ENCODE measurements around the gene TPPP2.
A peak's percentile ranks its signal among the peaks of the same experiment; 100 is the strongest.

TPPP2 gene

DNA sequence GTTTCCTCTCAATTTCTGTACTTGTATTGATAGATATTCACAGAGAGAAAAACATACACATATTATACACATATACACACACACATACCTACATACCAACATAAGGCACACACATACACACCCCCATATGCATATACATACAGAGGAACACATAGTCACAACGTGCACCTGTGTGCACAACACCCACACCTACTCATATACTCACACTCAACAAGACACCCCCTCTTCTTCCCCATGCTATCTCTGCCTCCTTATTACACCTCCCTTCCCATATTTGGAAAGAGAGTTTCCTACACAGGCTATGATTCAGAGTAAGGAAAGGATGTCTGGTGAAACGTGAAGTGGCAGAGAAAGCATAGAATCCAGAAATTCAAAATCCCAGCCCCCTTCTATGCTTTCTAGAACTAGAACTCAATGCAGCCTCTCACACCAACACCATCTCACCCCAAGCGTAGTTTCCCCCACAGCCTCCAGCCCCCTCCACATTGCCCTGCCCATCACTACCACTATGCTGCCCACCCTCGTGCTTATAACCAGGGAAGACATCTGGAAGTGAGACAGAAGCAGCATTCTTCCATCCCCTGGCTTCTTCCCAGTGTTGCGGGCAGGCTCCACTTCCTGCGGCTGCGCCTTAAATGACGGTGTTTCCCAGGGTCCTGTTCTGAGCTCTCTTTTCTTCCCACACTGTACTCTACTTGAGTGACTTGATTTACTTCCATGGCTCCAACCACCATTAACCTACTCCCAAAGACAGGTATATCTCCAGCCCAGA lies 30.0 kb downstream of the TPPP2 start:
- no peak for DNase-seq

DNA sequence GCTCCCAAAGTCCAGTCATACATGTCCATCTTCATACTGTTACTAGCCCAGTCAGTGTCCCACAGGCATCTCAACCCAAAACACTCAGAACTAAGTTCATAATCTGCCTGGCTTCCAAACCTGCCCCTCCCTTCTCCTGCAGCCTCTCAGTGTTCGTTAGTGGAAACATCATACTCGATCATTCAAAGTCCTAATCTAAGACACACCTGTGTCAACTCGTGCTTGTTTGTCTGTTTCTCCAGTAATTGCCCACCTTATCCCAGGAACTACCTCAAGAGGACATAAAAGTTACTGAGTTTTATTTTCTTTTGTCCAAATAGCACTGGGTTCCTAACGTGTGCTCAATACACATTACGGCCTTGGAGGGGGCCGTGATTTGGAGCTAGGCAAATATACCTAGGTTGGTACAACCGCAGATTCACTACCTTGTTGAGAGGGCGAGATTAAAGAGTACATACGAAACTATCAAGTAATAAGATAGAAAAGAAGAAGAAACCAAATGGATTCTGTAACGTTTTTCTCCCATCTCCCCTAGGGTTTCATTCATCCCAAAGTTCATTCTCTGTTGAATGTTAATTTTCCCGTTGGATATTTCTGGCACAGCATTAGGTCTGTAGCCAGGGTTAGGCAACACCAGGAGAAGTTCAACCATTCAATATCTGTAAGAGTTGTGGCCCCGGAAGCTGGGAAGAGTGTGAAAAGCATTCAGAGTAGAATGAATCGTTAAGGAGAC lies 30.8 kb downstream of the TPPP2 start:
- DNase-seq = no peak

DNA sequence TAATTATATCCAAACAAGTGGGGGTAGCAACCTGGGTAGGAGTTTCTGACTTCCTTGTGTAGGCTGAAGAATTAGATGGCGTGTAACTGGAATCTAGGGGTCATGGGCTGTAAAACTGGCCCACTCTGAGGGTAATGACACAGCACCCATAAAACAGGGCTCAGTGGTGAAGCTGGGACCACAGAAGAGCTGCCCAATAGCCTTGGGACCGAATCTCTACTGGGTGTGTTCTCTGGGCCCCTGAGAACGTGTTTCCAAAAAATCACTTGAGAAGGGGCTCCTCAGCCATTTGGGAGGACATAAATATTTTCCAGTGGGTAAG lies 31.3 kb downstream of the TPPP2 start:
- DNase-seq = no peak

DNA sequence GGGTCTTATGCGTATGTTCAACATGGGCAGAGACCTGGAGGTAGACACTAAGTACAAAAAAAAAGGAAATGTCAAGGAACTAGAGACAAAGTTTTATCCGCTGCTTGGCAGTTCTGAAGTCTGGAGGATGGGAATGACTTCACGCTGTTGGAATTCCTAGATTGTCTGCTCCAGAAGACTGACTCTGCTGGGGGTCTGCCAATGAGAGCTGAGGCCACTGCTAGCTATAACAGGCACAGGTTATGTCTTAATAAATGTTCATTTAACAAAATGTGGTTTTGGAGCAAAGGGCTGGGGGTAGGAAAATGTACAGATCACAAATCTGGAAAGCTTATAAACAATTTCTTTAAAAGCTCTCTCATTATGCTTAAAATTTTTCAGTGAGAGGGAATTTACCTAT lies 33.5 kb downstream of the TPPP2 start:
- DNase-seq = no peak

DNA sequence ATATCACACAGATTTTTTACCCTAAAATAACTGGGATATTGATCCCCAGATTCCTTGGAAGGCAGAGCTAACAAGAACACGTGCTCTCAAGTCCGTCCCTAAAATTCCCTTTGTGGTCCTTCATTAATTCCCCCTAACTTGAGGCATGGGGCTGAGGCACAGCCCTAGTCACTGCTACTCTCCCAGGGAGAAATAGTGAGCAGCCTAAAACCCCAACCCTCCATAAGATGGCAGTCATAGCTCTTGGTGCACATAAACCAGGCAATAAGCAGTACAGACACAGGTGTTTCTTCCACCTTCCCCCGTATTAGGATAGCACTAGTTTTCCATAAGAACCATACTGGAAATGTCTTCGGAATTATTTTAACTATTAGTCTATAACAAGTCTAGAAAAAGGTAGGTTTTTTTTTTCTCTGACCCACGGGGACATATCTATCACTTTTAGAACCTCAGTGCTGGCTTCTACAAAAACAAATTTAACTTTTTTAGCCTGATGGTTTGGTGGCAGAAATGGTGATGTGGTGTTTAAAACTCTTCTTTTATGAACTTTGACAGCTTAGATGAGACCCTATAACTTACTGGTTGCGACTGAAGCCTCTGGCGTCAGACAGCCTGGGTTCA lies 37.0 kb downstream of the TPPP2 start:
- DNase-seq = no peak

DNA sequence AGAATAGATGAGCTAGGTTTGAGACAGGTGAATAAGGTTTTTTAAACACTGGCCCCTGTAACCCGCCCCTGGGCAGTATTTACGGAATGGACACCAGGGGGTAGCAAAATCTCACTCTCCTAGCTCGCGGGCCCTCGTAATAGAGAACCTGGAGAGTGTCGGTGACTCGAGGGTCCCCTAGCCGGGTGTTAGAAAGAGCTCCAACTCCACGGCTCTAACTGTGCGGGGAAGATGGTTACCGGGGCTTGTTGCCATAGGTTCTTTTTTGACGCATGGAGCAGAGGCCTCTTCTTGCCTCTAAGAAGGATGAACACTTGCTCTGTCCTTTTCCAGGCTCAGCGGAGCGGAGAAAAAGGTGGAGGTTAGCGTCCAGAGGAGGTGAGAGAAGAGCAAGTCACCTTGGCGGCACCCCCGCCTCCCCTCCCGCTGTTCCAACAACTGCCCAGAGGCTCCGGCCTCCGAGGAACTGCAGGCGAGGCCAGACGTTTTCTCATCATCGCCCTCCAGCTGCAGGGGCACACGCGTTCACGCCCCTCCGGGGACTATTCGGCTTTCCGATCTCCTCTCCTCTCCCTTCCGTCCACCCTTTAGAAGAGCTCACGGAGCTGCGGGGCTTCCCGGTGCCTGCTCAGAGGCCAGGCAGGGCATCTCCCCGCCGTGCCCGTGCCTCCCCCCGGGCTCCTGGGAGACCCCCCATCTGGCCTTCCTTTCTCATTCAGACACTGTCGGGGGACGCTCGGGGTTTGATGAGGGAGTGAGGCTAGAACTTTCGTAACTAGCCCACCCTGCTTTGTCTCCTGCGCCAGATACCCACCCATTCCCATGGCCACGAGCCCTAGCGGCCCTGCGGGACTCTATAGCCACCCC lies 38.7 kb downstream of the TPPP2 start:
- DNase-seq = peak; percentile 69

DNA sequence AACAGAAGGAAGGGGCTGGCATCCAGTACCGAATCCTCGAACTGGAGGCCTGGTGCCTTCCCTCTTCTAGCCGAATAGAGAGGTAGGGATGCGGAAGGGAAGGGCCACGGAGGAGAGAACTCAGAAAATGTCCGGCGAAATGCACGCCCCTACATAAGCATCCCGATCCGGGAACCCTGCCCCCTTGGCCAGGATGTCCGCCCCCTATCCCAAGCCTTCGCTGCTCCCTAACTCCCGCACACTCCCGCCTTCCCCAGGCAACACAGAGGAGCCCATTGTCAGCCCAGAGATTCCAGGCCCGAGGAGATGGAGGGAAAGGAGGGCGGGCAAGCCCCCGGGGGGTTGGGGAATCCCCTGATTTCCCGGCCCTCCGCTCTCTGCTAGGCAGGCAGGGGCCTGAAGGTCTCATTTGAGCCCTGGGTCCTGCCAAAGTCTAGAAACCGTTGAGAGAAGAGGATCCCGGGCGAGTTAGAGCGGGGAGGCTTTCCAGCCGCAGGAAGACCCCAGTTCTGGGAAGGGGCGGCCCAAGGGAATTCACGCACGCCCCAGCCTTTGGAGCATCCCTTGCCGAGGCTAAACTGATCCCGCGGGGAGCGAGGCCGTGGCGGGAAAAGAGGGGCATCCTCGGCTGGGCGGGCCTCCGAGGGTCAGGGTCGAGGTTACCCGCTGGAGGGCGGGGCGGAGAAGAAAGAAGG lies 39.5 kb downstream of the TPPP2 start:
- DNase-seq = no peak

DNA sequence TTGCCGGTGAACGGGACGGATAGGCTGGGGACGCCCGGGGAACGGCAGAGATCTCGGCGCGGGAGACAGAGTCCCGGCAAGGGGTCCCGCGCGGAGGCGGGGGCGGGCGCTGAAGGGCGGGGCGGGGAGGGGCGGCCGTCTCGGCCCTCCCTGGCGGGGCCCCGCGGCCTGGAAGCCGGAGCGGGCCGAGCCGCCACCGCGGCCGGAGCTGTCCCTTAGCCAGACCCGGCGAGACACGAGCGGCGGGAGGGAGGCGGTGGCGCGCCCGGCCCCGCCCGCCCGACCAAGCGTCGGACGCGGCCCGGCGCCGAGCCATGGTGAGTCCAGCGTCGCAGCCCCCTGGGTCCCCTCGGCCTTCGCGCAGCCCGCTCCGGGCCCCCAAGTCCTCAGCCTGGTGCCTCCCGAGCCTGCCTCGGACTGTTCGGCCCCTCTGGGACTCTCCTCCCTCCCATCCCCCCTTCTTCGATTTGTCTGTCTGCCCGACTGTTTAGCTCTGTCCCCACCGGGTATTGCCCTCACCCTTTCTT lies 40.1 kb downstream of the TPPP2 start, which contains the start of gene ARHGEF40:
Gene ARHGEF40 (plus strand): TSS at position 222 of the 527 bp plus-strand sequence. CDS start 93 bp downstream, at position 315.
- no peak for DNase-seq

DNA sequence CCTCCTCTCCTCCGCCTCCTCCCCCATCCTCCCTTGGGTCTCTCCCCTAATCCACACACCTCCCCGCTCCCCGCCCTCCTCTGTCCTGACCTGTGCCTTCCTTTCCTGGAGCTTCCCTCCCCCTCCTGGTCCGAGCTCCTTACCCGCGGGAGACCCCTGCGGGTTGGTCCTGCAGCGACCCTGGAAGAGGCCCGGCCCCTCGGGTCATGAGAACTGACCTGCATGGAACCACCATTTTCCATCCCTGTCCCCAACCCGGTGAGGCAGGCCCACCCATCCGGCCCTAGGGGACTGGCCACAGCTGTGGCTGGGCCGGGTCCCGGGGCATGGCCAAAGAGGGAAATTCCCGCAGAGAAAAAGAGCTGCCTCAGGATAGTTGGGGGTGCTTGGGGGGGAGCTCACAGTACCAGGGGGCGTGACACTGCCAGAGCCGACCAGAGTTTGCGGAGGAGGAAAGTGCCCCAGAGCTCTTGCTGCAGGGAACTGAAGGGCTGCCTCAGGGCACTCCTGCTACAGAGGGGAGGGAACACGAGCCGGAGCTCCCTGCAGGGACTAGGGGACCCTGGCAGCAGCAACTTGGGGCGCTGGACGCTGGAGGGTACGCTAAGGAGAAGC lies 40.7 kb downstream of the TPPP2 start:
- no peak for DNase-seq

DNA sequence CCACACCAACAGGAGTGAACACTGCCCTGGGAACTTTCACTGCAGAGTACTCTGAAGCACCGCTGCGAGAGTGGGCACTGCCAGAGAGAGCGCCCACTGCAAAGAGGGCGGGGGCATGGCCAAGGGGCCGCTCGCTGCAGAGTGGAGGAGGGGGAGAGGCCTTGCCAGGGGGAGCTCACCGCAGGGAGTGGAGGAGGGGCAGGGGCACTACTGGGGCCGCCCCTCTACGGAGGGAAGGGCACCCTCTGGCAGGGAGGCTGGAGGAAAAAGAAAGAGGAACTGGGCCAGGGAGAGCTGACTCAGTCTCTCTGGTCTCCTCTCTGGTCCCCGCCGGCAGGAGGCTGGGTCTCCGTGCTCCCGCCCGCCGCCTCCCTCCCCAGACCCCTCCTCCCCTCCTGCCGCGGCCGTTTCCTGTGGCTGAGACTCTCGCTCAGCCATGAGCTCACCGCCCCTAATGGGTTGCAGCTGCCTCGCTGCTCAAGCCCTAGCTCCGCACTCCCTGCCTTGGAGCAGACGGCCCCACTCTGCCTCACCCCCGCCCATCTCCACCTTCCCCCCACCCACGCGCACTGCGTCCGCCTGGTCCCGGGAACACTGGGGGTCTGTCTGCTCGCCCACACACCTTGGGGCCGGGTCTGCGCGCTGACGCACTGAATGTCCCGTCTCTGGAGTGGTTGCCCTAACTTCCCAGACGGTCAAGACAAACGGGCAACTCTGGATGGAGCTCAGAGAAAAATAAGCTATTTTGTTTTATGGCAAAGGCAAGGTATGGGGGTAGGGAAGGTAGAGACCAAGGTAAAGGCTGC lies 41.4 kb downstream of the TPPP2 start:
- DNase-seq = peak; percentile 73

DNA sequence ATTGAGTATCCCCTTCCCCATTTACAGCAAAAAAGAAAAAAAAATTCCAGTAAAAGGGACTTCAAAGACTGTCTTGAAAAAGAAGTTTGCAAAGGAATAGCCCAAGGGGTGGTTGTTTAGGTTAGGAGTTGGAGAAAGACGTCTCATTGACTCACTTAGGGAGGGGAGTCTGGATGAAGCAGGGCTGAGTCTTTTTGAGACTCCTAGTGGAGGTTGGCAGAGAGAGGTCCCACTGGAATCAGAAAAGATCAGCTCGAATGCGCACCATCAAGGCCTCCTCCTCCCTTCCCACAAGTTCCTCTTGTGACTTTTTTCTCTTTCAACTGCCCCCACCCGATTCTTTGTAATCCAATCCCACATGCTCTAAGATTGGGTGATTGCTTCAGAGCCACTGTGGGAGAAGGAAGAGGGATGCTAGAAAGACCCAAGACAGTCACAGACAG lies 42.0 kb downstream of the TPPP2 start:
- no peak for DNase-seq

DNA sequence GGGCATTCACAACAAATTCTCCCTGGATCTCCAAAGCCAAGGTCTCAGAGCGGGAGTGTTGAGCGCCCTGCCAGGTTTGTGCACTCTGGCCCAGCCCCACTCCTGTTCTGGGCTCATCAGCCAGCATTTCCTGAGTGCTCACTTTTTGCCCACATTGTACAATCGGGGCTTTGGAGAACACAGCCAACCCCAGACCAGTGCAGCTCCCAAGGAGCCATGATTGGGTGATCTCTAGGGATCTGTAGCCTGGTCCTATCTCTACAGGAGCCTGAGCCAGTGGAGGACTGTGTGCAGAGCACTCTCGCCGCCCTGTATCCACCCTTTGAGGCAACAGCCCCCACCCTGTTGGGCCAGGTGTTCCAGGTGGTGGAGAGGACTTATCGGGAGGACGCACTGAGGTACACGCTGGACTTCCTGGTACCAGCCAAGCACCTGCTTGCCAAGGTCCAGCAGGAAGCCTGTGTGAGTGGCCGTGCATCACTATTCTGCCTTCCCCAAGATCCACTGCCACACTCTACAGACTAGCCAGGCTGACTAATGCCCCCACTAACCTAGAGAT lies 42.8 kb downstream of the TPPP2 start:
- DNase-seq = no peak

DNA sequence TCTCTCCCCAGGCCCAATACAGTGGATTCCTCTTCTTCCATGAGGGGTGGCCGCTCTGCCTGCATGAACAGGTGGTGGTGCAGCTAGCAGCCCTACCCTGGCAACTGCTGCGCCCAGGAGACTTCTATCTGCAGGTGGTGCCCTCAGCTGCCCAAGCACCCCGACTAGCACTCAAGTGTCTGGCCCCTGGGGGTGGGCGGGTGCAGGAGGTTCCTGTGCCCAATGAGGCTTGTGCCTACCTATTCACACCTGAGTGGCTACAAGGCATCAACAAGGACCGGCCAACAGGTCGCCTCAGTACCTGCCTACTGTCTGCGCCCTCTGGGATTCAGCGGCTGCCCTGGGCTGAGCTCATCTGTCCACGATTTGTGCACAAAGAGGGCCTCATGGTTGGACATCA lies 43.9 kb downstream of the TPPP2 start:
- no peak for DNase-seq

DNA sequence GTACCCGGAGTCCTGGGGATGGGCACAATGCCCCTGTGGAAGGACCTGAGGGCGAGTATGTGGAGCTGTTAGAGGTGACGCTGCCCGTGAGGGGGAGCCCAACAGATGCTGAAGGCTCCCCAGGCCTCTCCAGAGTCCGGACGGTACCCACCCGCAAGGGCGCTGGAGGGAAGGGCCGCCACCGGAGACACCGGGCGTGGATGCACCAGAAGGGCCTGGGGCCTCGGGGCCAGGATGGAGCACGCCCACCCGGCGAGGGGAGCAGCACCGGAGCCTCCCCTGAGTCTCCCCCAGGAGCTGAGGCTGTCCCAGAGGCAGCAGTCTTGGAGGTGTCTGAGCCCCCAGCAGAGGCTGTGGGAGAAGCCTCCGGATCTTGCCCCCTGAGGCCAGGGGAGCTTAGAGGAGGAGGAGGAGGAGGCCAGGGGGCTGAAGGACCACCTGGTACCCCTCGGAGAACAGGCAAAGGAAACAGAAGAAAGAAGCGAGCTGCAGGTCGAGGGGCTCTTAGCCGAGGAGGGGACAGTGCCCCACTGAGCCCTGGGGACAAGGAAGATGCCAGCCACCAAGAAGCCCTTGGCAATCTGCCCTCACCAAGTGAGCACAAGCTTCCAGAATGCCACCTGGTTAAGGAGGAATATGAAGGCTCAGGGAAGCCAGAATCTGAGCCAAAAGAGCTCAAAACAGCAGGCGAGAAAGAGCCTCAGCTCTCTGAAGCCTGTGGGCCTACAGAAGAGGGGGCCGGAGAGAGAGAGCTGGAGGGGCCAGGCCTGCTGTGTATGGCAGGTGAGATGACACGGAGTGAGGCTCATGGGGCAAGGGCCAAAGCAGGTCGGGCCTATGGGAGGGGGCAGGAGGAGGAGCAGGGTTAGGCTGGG lies 44.6 kb downstream of the TPPP2 start:
- DNase-seq = no peak

DNA sequence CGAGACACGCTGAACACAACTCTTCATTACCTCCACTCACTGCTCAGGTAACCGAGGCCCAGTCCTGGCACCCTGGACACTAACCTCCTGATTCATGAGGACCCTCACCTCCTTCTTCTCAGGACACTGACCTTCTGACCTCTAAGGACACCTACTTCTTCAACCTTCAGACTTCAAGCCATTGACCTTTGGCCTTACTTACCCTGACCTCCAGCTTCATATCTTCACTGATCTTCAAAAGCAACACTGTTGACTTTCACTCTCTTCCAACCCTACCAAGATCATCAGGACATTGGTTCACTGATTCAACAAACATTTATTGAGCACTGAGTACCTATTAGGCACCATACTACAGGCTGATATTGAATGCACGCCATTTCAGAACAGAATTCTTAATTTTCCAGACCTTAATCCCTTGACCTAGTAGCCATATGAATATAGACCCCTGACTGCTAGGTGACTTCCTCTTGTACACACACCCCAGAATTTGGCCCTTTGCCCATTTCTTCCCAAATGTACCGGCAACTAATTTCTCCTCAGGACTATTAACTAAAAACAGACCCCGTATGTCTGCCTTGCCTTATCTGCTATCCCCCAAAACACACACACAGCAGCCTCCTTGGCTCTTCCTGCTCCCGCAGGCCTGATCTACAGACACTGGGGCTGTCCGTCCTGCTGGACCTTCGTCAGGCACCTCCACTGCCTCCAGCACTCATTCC lies 45.9 kb downstream of the TPPP2 start:
- DNase-seq = no peak

DNA sequence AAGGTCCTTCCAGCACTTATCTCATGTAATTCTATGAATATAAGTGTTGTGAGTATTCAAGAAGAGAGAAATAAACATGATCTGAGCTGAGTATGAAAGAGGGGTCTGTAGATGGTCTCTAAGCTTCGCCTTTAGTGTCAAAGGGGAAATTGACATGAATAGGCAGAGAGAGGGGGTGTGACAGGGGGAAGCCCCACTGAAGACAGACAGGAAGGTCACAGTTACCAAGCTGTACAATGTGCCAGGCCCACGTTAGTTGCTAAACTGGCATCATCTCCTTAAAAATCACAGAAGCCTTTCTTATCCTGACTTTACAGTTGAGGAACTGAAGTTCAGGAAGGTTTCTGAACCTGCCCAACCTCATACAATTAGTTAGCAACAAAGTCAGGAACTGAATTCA lies 47.7 kb downstream of the TPPP2 start:
- DNase-seq = no peak

DNA sequence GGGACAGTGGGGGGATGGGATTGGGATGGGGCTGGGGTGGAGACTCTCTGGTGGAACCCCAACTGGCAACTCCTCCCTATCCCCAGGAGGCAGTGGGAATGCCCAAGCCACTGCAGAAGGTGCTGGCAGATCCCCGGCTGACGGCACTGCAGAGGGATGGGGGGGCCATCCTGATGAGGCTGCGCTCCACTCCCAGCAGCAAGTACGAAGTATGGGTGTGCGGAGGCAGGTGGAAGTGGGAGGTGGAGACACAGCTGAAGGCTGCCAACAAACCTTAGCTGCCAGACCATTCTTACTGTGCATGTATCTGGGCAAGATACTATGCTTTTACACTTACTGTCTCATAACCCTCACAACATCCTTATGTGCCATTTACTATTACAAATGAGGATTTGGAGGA lies 48.3 kb downstream of the TPPP2 start:
- no peak for DNase-seq

DNA sequence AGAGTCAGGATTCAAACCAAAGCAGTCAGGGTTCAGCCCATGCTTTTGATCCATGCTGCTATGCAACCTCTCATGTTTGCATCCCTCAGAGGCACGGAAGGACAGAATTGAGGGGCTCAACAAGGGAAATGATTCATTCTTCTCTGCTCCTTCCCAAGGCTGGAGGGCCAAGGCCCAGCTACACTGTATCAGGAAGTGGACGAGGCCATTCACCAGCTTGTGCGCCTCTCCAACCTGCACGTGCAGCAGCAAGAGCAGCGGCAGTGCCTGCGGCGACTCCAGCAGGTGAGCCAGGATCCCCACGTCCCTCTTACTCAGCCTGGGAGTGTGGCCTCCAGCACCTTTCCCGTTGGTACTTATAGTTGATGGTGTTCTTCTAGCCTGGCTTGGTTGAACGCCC lies 48.7 kb downstream of the TPPP2 start:
- DNase-seq = no peak
